Left lung (tissue), 10 donors: ENCODE results near the gene SWT1. TPM values are rescaled to one million over a fixed set of nuclear protein-coding genes. Genes with fewer than 3 reads are reported as not detected.

ENCODE experiments used
- ATAC-seq: fragments of 200-7000 bp; cut with Tn5 transposase; one replicate; pipeline ENCODE4 v1.9.1; 2020; ENCODE audit warnings: moderate library complexity
- DNase-seq, 4 donors: peaks; one replicate each; pipeline ENCODE4 v3.0.0-alpha.2; 2013 to 2020
- H3K27ac ChIP-seq, 2 donors: fragments of 200-600 bp; sonication (generic) in 1 of 2; one replicate each; pipeline versions ENCODE4 v1.5.0 to v1.8.0; 2020 to 2021
- H3K27me3 ChIP-seq, 2 donors: fragments of 200-600 bp; sonication (generic) in 1 of 2; one replicate each; pipeline versions ENCODE4 v1.5.0 to v1.8.0; 2020 to 2021
- H3K36me3 ChIP-seq, 2 donors: fragments of 200-600 bp; sonication (generic) in 1 of 2; one replicate each; pipeline versions ENCODE4 v1.5.0 to v1.8.0; 2020 to 2021
- H3K4me1 ChIP-seq, 2 donors: fragments of 200-600 bp; one replicate each; pipeline ENCODE4 v1.8.0; 2021
- H3K4me3 ChIP-seq, 2 donors: fragments of 200-600 bp; sonication (generic) in 1 of 2; one replicate each; pipeline versions ENCODE4 v1.5.0 to v1.8.0; 2020 to 2021; ENCODE audit warnings: mild to moderate bottlenecking in 1 of 2
- H3K9me3 ChIP-seq, 2 donors: fragments of 200-600 bp; sonication (generic) in 1 of 2; one replicate each; pipeline versions ENCODE4 v1.5.0 to v1.8.0; 2020 to 2021
- intact Hi-C, 2 donors: fragments of 100-400 bp; cut with DNase I; formaldehyde crosslinking; loops; one replicate each; pipeline versions ENCODE4 v1.11.2 to v1.14.2; 2022
- polyA plus RNA-seq, 6 donors: library from polyadenylated mRNA; unstranded; fragments of 120-200 nt; gene quantifications; one replicate each; pipeline ENCODE4 v1.2.1, GENCODE V29; 2013; ENCODE audit not compliant: insufficient read length in 6 of 6
- total RNA-seq, 2 donors: library from RNA; stranded (reverse); fragmentation: NEBNext Ultra II Directional; extraction: Animal tissue kit (Norgen Biotek cat#: 25700); gene quantifications; one replicate each; pipeline ENCODE4 v1.2.1, GENCODE V29; 2021
- TF ChIP-seq, protein P1 (sequence below), 2 donors: fragments of 200-600 bp; sonication (generic) in 1 of 2; IDR thresholded peaks; one replicate each; pipeline versions ENCODE4 v1.5.0 to v1.8.0; 2021; ENCODE audit warnings: antibody characterized with exemption in 2 of 2
- donor health status: DM: no; HTN: yes; CAD: no.
- donor health status: DM: no; HTN: no; CAD: no.

Gene SWT1
- total and polyA plus RNA-seq, 8 donors: 6.5 to 11.4 (median 9.5) TPM

DNA sequence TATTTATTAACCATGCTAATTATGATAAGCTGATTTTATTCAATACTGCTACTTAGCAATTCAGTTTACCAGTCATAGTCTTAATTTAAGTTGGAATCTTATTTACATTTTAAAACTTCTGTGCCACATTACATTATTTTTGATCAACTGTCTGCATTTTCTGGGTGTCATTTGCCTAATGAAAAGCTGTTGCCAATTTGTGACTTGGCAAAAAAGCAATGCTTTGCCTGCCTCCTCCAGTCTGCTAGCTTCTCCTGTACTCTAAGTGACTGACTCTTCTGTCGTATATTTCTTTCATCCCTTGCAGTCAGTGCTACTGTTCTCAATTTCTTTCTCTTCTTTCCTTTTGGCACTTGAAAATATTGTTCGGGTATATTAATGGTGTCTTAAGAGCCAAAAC, 165.7 kb downstream of the SWT1 start:
- intact Hi-C loops: no loop called here

DNA sequence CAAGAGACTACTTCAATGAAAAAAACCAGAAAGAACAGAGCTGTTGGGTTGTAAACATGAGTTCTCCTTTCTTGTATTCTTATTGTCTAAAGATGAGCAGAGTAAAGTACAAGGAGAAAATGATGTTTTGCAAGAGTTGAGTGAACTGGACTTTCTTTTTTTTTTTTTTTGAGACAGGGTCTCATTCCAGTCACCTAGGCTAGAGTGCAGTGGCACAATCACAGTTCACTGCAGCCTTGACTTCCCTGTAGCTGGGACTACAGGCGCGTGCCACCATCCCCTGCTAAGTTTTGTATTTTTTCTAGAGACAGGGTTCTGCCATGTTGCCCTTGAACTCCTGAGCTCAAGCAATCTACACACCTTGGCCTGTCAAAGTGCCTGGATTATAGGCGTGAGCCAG, 167.2 kb downstream of the SWT1 start:
- ATAC-seq (no peak), DNase-seq (peak in 1 of 4 donors; percentile 17)
- intact Hi-C loops: no loop called here
- TF ChIP-seq, protein P1, sequence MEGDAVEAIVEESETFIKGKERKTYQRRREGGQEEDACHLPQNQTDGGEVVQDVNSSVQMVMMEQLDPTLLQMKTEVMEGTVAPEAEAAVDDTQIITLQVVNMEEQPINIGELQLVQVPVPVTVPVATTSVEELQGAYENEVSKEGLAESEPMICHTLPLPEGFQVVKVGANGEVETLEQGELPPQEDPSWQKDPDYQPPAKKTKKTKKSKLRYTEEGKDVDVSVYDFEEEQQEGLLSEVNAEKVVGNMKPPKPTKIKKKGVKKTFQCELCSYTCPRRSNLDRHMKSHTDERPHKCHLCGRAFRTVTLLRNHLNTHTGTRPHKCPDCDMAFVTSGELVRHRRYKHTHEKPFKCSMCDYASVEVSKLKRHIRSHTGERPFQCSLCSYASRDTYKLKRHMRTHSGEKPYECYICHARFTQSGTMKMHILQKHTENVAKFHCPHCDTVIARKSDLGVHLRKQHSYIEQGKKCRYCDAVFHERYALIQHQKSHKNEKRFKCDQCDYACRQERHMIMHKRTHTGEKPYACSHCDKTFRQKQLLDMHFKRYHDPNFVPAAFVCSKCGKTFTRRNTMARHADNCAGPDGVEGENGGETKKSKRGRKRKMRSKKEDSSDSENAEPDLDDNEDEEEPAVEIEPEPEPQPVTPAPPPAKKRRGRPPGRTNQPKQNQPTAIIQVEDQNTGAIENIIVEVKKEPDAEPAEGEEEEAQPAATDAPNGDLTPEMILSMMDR (IDR thresholded peaks at IDR 0.05): no peak
- H3K9me3 ChIP-seq: no peaks in the 10 kb centered on the region
- H3K27ac ChIP-seq: peak overlapping the region in 1 of 2 donors; percentile 7
- H3K4me1 ChIP-seq: peaks cover 0 to 7% of the 10 kb centered on the region in 2 donors
- H3K27me3 ChIP-seq: no peaks in the 10 kb centered on the region
- H3K4me3 ChIP-seq: no peak overlapping the region
- no peaks in the 10 kb centered on the region for H3K36me3 ChIP-seq

More for the DNA sequence above, 165.7 kb downstream of the SWT1 start:
- H3K4me1 ChIP-seq: peaks cover 0 to 20% of the 10 kb centered on the region in 2 donors
- no peaks in the 10 kb centered on the region for H3K27me3 ChIP-seq
- H3K9me3 ChIP-seq: no peaks in the 10 kb centered on the region
- H3K27ac ChIP-seq: no peak overlapping the region
- TF ChIP-seq, protein P1 (IDR thresholded peaks at IDR 0.05): no peak
- no peak for DNase-seq
- no peak overlapping the region for H3K4me3 ChIP-seq
- no peaks in the 10 kb centered on the region for H3K36me3 ChIP-seq
- no peak for ATAC-seq

DNA sequence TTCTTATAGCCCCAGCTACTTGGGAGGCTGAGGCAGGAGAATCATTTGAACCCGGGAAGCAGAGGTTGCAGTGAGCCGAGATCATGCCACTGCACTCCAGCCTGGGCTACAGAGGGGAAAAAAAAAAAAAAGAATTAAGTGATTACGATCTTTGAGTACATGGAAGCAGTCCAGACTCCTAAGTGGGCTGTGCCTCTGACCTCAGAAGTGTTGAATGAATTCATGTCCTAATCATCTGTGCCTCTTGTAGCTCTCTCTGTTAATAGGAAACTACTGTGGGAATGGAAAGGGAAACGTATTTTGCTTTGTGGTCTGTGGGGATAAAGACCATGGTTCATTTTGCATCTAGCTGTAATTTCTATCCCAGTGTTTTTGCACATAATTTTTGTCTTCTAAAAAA, 168.4 kb downstream of the SWT1 start:
- intact Hi-C loops: no loop called here

DNA sequence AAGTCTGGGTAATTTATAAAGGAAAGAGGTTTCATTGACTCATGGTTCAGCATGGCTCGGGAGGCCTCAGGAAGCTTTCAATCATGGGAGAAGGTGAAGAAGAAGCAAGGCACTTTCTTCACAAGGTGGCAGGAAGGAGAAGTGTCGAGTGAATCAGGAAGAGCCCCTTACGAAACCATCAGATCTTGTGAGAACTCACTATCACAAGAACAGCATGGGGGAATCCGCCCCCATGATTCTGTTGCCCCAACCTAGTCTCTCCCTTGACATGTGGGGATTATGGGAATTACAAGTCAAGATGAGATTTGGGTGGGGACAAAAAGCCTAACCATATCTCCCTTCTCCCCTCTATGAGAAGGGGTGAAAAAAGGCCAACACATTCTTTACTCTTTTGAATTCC, 171.3 kb downstream of the SWT1 start:
- H3K4me3 ChIP-seq: no peak overlapping the region
- ATAC-seq (no peak), DNase-seq (no peak)
- H3K9me3 ChIP-seq: no peaks in the 10 kb centered on the region
- no peaks in the 10 kb centered on the region for H3K36me3 ChIP-seq
- TF ChIP-seq, protein P1 (IDR thresholded peaks at IDR 0.05): no peak
- H3K27ac ChIP-seq: peak overlapping the region in 1 of 2 donors; percentile 82
- H3K4me1 ChIP-seq: peaks cover 0 to 6% of the 10 kb centered on the region in 2 donors
- H3K27me3 ChIP-seq: no peaks in the 10 kb centered on the region
- intact Hi-C loops: no loop called here

More for the DNA sequence above, 168.4 kb downstream of the SWT1 start:
- no peak overlapping the region for H3K4me3 ChIP-seq
- TF ChIP-seq, protein P1 (IDR thresholded peaks at IDR 0.05): no peak
- DNase-seq (peak in 1 of 4 donors; percentile 67), ATAC-seq (peak; percentile 87)
- H3K4me1 ChIP-seq: peaks cover 0 to 6% of the 10 kb centered on the region in 2 donors
- no peaks in the 10 kb centered on the region for H3K27me3 ChIP-seq
- no peaks in the 10 kb centered on the region for H3K9me3 ChIP-seq
- H3K27ac ChIP-seq: no peak overlapping the region
- no peaks in the 10 kb centered on the region for H3K36me3 ChIP-seq

DNA sequence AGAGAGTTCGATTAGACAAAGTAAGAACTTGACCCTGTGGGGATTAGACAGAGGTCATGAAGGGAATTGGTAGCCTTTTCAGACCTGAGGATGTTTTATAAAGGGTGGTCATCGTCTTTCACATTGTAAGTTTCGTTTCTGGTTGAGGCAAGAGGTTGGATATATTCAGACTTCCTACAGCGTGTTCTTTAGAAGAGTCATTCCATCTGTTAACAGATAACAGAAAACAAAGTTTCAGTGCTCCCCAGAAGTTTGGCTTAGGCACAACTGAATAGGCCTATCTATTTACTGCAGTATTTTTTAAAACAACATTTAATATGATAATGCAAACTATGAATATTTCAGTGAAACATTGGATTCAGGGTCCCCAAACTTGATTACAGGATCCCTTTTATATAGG, 177.2 kb downstream of the SWT1 start:
- no peak overlapping the region for H3K4me3 ChIP-seq
- H3K4me1 ChIP-seq: peaks cover 7 to 27% of the 10 kb centered on the region in 2 donors
- intact Hi-C loops: no loop called here
- TF ChIP-seq, protein P1 (IDR thresholded peaks at IDR 0.05): no peak
- no peak overlapping the region for H3K27ac ChIP-seq
- no peaks in the 10 kb centered on the region for H3K27me3 ChIP-seq
- DNase-seq: no peak
- no peaks in the 10 kb centered on the region for H3K36me3 ChIP-seq
- no peak for ATAC-seq
- H3K9me3 ChIP-seq: no peaks in the 10 kb centered on the region
